ENCODE results near the gene AACS. TPM values are rescaled to one million over a fixed set of nuclear protein-coding genes. Genes with fewer than 3 reads are reported as not detected.
A peak's percentile ranks its signal among the peaks of the same experiment; 100 is the strongest.

AACS gene
- total RNA-seq, 1 donor from 2014 or later, result 32.2 TPM

DNA sequence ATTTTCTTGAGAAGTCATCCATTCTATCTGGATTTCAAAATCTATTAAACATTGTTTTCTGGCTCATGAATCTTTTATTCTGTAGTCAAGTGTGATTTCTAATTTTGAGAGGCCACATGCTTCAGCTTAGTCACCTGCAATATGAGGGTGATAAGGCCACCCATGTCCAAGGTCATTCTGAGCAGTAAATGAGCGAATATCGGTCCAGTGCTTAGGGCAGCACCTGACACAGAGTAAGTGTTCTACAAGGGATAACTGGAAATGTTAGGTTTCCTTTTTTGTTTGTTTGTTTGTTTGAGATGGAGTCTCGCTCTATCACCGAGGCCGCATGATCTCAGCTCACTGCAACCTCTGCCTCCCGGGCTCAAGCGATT lies 34.2 kb downstream of the AACS start:
- H3K4me1 Mint-ChIP-seq, result no peaks in the 10 kb centered on the region
- no peak overlapping the region for H3K27ac Mint-ChIP-seq (ENCODE audit: unreplicated experiment)
- H3K9me3 Mint-ChIP-seq, result no peaks in the 10 kb centered on the region
- H3K36me3 Mint-ChIP-seq (ENCODE audit: low read depth), result peaks cover 12% of the 10 kb centered on the region
- no peak overlapping the region for H3K4me3 Mint-ChIP-seq
- H3K27me3 Mint-ChIP-seq (ENCODE audit: low read depth), result no peaks in the 10 kb centered on the region
- TF ChIP-seq, protein P1, sequence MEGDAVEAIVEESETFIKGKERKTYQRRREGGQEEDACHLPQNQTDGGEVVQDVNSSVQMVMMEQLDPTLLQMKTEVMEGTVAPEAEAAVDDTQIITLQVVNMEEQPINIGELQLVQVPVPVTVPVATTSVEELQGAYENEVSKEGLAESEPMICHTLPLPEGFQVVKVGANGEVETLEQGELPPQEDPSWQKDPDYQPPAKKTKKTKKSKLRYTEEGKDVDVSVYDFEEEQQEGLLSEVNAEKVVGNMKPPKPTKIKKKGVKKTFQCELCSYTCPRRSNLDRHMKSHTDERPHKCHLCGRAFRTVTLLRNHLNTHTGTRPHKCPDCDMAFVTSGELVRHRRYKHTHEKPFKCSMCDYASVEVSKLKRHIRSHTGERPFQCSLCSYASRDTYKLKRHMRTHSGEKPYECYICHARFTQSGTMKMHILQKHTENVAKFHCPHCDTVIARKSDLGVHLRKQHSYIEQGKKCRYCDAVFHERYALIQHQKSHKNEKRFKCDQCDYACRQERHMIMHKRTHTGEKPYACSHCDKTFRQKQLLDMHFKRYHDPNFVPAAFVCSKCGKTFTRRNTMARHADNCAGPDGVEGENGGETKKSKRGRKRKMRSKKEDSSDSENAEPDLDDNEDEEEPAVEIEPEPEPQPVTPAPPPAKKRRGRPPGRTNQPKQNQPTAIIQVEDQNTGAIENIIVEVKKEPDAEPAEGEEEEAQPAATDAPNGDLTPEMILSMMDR (conservative IDR thresholded peaks at IDR 0.05), result no peak
- no peak for DNase-seq (ENCODE audit: low read depth, low spot score)

- no peaks in the 10 kb centered on the region for H3K27me3 Mint-ChIP-seq (ENCODE audit: low read depth)
- no peak for DNase-seq (ENCODE audit: low read depth, low spot score)
- H3K4me3 Mint-ChIP-seq, result no peak overlapping the region
- H3K4me1 Mint-ChIP-seq, result peaks cover 7% of the 10 kb centered on the region
- TF ChIP-seq, protein P1 (conservative IDR thresholded peaks at IDR 0.05), result no peak
- H3K9me3 Mint-ChIP-seq, result no peaks in the 10 kb centered on the region
- H3K27ac Mint-ChIP-seq (ENCODE audit: unreplicated experiment), result no peak overlapping the region
- H3K36me3 Mint-ChIP-seq (ENCODE audit: low read depth), result peaks cover 13% of the 10 kb centered on the region
Observed at GRCh38 chr12:125100551-125101434, 35.6 kb downstream of the AACS start.

GRCh38 chr12:125104982-125105381 lies 39.7 kb downstream of the AACS start:
- Mint-ChIP-seq H3K4me1 (peaks cover 9% of the 10 kb centered on the region), H3K27ac (ENCODE audit: unreplicated experiment) (no peak overlapping the region), H3K27me3 (ENCODE audit: low read depth) (no peaks in the 10 kb centered on the region), H3K9me3 (no peaks in the 10 kb centered on the region), H3K36me3 (ENCODE audit: low read depth) (peaks cover 13% of the 10 kb centered on the region), H3K4me3 (no peak overlapping the region)
- no peak for DNase-seq (ENCODE audit: low read depth, low spot score)
- TF ChIP-seq, protein P1 (conservative IDR thresholded peaks at IDR 0.05), result no peak

DNA sequence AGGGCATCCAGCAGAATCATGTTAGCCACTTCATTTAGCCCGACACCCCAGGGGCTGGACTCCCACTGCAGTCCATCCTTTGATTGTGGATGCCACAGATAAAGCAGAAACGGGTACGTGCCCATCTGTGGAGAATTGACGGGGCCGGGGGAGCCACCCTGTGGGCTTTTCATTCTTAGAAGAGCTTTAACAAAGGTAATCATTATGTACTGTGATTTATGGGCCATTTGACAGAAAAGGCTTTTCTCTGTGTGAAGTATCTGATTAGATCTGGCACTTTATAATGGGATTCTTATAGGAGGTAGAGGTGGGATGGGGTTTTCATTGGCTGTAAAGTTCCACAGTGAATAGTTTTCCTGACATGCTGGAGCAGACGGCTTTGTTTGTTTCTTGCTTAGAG lies 40.4 kb downstream of the AACS start:
- TF ChIP-seq, protein P1 (conservative IDR thresholded peaks at IDR 0.05), result no peak
- Mint-ChIP-seq H3K27ac (ENCODE audit: unreplicated experiment) (no peak overlapping the region), H3K4me1 (peaks cover 9% of the 10 kb centered on the region), H3K36me3 (ENCODE audit: low read depth) (peaks cover 16% of the 10 kb centered on the region), H3K27me3 (ENCODE audit: low read depth) (no peaks in the 10 kb centered on the region), H3K4me3 (no peak overlapping the region), H3K9me3 (no peaks in the 10 kb centered on the region)
- no peak for DNase-seq (ENCODE audit: low read depth, low spot score)

GRCh38 chr12:125110641-125111360 lies 45.6 kb downstream of the AACS start:
- Mint-ChIP-seq H3K27me3 (ENCODE audit: low read depth) (no peaks in the 10 kb centered on the region), H3K27ac (ENCODE audit: unreplicated experiment) (peak overlapping the region; percentile 5), H3K9me3 (no peaks in the 10 kb centered on the region), H3K4me3 (no peak overlapping the region), H3K4me1 (peaks cover 2% of the 10 kb centered on the region), H3K36me3 (ENCODE audit: low read depth) (peaks cover 10% of the 10 kb centered on the region)
- no peak for DNase-seq (ENCODE audit: low read depth, low spot score)
- TF ChIP-seq, protein P1 (conservative IDR thresholded peaks at IDR 0.05), result no peak

Measured in neural crest cell (in vitro differentiated cells).